SK-N-SH treated with all-trans-retinoic acid at 6 μM for 48 hours (cell line): ENCODE measurements around the gene ONECUT3.

Source experiments
- ATAC-seq: fragments of 200-7000 bp; cut with Tn5 transposase; 3 replicates; pipeline ENCODE4 v1.9.1; 2020; ENCODE audit warnings: mild to moderate bottlenecking, moderate library complexity
- ARNTL ChIP-seq: fragments of 450-650 bp; formaldehyde crosslinking; IDR thresholded peaks from 2 replicates; pipeline ENCODE4 v1.5.0; 2020; ENCODE audit warnings: low read depth, mild to moderate bottlenecking, moderate library complexity, borderline replicate concordance
- BACH2 ChIP-seq: fragments of 250-450 bp; sonication (Bioruptor Pico); IDR thresholded peaks from 2 replicates; pipeline ENCODE4 v1.9.0; 2021; ENCODE audit warnings: mild to moderate bottlenecking, borderline replicate concordance
- CREB5 ChIP-seq: fragments of 250-450 bp; sonication (Bioruptor Pico); IDR thresholded peaks from 2 replicates; pipeline ENCODE4 v1.5.1; 2020; ENCODE audit warnings: low read depth, mild to moderate bottlenecking, moderate library complexity
- CSDC2 ChIP-seq: fragments of 250-450 bp; sonication (Bioruptor Pico); IDR thresholded peaks from 2 replicates; pipeline ENCODE4 v1.5.0; 2020; ENCODE audit warnings: mild to moderate bottlenecking, moderate library complexity
- CSRNP3 ChIP-seq: fragments of 250-450 bp; sonication (Bioruptor Pico); IDR thresholded peaks from 2 replicates; pipeline ENCODE4 v1.5.1; 2021; ENCODE audit warnings: mild to moderate bottlenecking, moderate library complexity
- ESRRG ChIP-seq: fragments of 250-450 bp; sonication (Bioruptor Pico); IDR thresholded peaks from 2 replicates; pipeline ENCODE4 v1.6.1; 2021; ENCODE audit warnings: mild to moderate bottlenecking
- GLIS3 ChIP-seq: fragments of 250-450 bp; sonication (Bioruptor Pico); IDR thresholded peaks from 2 replicates; pipeline ENCODE4 v1.5.0; 2020; ENCODE audit warnings: mild to moderate bottlenecking, moderate library complexity
- ISL1 ChIP-seq: fragments of 250-450 bp; sonication (Bioruptor Pico); IDR thresholded peaks from 2 replicates; pipeline ENCODE4 v2.1.2; 2022; ENCODE audit warnings: mild to moderate bottlenecking, moderate library complexity
- RARB ChIP-seq: fragments of 250-450 bp; sonication (Bioruptor Pico); IDR thresholded peaks from 2 replicates; pipeline ENCODE4 v1.8.0; 2021; ENCODE audit warnings: mild to moderate bottlenecking, moderate library complexity
- SNAI2 ChIP-seq: fragments of 250-450 bp; sonication (Bioruptor Pico); IDR thresholded peaks from 2 replicates; pipeline ENCODE4 v1.5.0; 2020; ENCODE audit warnings: mild to moderate bottlenecking, moderate library complexity
- TCF4 ChIP-seq: fragments of 250-450 bp; sonication (Bioruptor Pico); IDR thresholded peaks from 2 replicates; pipeline ENCODE4 v1.8.0; 2021; ENCODE audit warnings: mild to moderate bottlenecking, moderate library complexity, borderline replicate concordance
- TOX ChIP-seq: fragments of 250-450 bp; sonication (Bioruptor Pico); IDR thresholded peaks from 2 replicates; pipeline ENCODE4 v1.8.0; 2021; ENCODE audit warnings: mild to moderate bottlenecking, moderate library complexity, borderline replicate concordance
- TSHZ2 ChIP-seq: fragments of 250-450 bp; sonication (Bioruptor Pico); IDR thresholded peaks from 2 replicates; pipeline ENCODE4 v1.5.0; 2020; ENCODE audit warnings: mild to moderate bottlenecking, moderate library complexity
- ZC3H10 ChIP-seq: fragments of 250-450 bp; sonication (Bioruptor Pico); IDR thresholded peaks from 2 replicates; pipeline ENCODE4 v1.5.1; 2021; ENCODE audit warnings: mild to moderate bottlenecking, moderate library complexity
- ZFP30 ChIP-seq: fragments of 450-650 bp; formaldehyde crosslinking; IDR thresholded peaks from 2 replicates; pipeline ENCODE4 v1.5.0; 2022; ENCODE audit warnings: mild to moderate bottlenecking, moderate library complexity
- ZNF565 ChIP-seq: fragments of 450-650 bp; formaldehyde crosslinking; conservative IDR thresholded peaks from 2 replicates; pipeline ENCODE4 v1.5.0; 2020; ENCODE audit warnings: low read depth, mild to moderate bottlenecking, moderate library complexity
- ZNF70 ChIP-seq: fragments of 450-650 bp; formaldehyde crosslinking; IDR thresholded peaks from 2 replicates; pipeline ENCODE4 v1.5.0; 2020; ENCODE audit warnings: mild to moderate bottlenecking, moderate library complexity
- ZNF8 ChIP-seq: fragments of 450-650 bp; formaldehyde crosslinking; IDR thresholded peaks from 2 replicates; pipeline ENCODE4 v1.5.0; 2020; ENCODE audit warnings: mild to moderate bottlenecking, moderate library complexity
- TF ChIP-seq, protein P1 (sequence below): fragments of 250-450 bp; sonication (Bioruptor Pico); IDR thresholded peaks from 2 replicates; pipeline ENCODE4 v1.8.0; 2021; ENCODE audit warnings: low read depth, mild to moderate bottlenecking, moderate library complexity, borderline replicate concordance
- TF ChIP-seq, protein P2 (sequence below): fragments of 250-450 bp; sonication (Bioruptor Pico); IDR thresholded peaks from 2 replicates; pipeline ENCODE4 v1.8.0; 2020; ENCODE audit warnings: mild to moderate bottlenecking, moderate library complexity, borderline replicate concordance

Gene ONECUT3

DNA sequence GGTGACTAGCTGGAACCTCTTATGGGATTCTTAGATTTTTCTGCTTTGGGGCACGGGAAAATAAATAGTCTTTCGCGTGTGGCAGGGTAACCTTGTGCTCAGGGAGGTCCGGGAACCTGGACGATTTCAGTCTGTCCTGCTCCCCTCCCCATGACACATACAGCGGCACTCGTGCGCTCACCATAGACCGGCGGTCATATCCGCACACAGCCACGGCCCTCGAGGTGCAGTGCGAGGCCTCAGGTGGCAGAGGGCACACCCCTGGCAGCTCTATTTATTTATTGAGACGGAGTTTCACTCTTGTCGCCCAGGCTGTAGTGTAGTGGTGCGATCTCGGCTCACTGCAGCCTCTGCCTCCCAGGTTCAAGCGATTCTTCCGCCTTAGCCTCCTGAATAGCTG is 3.0 kb downstream of the ONECUT3 start:
- ATAC-seq, result no peak

GRCh38 chr19:1756705-1757465 is 3.6 kb downstream of the ONECUT3 start:
- ATAC-seq, result no peak
- TF ChIP-seq, protein P1, sequence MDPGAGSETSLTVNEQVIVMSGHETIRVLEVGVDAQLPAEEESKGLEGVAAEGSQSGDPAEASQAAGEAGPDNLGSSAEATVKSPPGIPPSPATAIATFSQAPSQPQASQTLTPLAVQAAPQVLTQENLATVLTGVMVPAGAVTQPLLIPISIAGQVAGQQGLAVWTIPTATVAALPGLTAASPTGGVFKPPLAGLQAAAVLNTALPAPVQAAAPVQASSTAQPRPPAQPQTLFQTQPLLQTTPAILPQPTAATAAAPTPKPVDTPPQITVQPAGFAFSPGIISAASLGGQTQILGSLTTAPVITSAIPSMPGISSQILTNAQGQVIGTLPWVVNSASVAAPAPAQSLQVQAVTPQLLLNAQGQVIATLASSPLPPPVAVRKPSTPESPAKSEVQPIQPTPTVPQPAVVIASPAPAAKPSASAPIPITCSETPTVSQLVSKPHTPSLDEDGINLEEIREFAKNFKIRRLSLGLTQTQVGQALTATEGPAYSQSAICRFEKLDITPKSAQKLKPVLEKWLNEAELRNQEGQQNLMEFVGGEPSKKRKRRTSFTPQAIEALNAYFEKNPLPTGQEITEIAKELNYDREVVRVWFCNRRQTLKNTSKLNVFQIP (CRISPR knock-in tag), result no peak
- no peak for TF ChIP-seq ZNF8 (CRISPR knock-in tag)
- no peak for TF ChIP-seq CSDC2
- TF ChIP-seq RARB, result no peak
- TF ChIP-seq ISL1 (CRISPR knock-in tag), result no peak
- no peak for TF ChIP-seq TOX (CRISPR knock-in tag)
- TF ChIP-seq CSRNP3 (CRISPR knock-in tag), result no peak
- TF ChIP-seq TCF4 (CRISPR knock-in tag), result no peak
- TF ChIP-seq ZNF565, result no peak
- TF ChIP-seq TSHZ2 (CRISPR knock-in tag), result no peak
- TF ChIP-seq CREB5, result no peak
- no peak for TF ChIP-seq ARNTL (CRISPR knock-in tag)
- no peak for TF ChIP-seq BACH2 (CRISPR knock-in tag)

More for the DNA sequence above, 3.0 kb downstream of the ONECUT3 start:
- TF ChIP-seq CREB5 (no peak), BACH2 (CRISPR knock-in tag) (no peak), ZFP30 (no peak), ZNF8 (CRISPR knock-in tag) (no peak), CSRNP3 (CRISPR knock-in tag) (no peak), SNAI2 (CRISPR knock-in tag) (no peak), ZNF70 (CRISPR knock-in tag) (no peak), ZNF565 (no peak), ESRRG (CRISPR knock-in tag) (no peak), ARNTL (CRISPR knock-in tag) (no peak), ZC3H10 (CRISPR knock-in tag) (no peak), RARB (no peak), CSDC2 (no peak), GLIS3 (CRISPR knock-in tag) (no peak), TCF4 (CRISPR knock-in tag) (no peak)
- TF ChIP-seq, protein P2, sequence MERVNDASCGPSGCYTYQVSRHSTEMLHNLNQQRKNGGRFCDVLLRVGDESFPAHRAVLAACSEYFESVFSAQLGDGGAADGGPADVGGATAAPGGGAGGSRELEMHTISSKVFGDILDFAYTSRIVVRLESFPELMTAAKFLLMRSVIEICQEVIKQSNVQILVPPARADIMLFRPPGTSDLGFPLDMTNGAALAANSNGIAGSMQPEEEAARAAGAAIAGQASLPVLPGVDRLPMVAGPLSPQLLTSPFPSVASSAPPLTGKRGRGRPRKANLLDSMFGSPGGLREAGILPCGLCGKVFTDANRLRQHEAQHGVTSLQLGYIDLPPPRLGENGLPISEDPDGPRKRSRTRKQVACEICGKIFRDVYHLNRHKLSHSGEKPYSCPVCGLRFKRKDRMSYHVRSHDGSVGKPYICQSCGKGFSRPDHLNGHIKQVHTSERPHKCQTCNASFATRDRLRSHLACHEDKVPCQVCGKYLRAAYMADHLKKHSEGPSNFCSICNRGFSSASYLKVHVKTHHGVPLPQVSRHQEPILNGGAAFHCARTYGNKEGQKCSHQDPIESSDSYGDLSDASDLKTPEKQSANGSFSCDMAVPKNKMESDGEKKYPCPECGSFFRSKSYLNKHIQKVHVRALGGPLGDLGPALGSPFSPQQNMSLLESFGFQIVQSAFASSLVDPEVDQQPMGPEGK (CRISPR knock-in tag), result no peak
- TF ChIP-seq, protein P1 (CRISPR knock-in tag), result no peak
